ENCODE measurements around the gene TMEM132C. TPM values are rescaled to one million over a fixed set of nuclear protein-coding genes. Genes with fewer than 3 reads are reported as not detected.

Gene TMEM132C
- total RNA-seq, 1 donor from 2014 or later: 0.27 TPM

GRCh38 chr12:128276471-128276870, 9.5 kb downstream of the TMEM132C start:
- intact Hi-C loops (cut with DNase I): no loop called here
- no peak for DNase-seq (ENCODE audit: low spot score)

GRCh38 chr12:128286970-128287369, 20.0 kb downstream of the TMEM132C start:
- no peak for DNase-seq (ENCODE audit: low spot score)
- intact Hi-C loops (cut with DNase I): no loop called here

GRCh38 chr12:128288357-128288756, 21.4 kb downstream of the TMEM132C start:
- intact Hi-C loops (cut with DNase I): no loop called here
- no peak for DNase-seq (ENCODE audit: low spot score)

- no peak for DNase-seq (ENCODE audit: low spot score)
- intact Hi-C loops (cut with DNase I): no loop called here
Observed at GRCh38 chr12:128288896-128289295, 21.9 kb downstream of the TMEM132C start.

- DNase-seq (ENCODE audit: low spot score): no peak
- intact Hi-C loops (cut with DNase I): no loop called here
Observed at GRCh38 chr12:128290938-128291337, 24.0 kb downstream of the TMEM132C start.

GRCh38 chr12:128298091-128298748, 31.2 kb downstream of the TMEM132C start:
- DNase-seq (ENCODE audit: low spot score): no peak
- intact Hi-C loops (cut with DNase I): no loop called here

- DNase-seq (ENCODE audit: low spot score): no peak
- intact Hi-C loops (cut with DNase I): no loop called here
Observed at GRCh38 chr12:128305336-128305892, 38.4 kb downstream of the TMEM132C start.

- intact Hi-C loops (cut with DNase I): no loop called here
- no peak for DNase-seq (ENCODE audit: low spot score)
Observed at GRCh38 chr12:128307791-128308190, 40.8 kb downstream of the TMEM132C start.

GRCh38 chr12:128312661-128313060, 45.7 kb downstream of the TMEM132C start:
- intact Hi-C loops (cut with DNase I): no loop called here

GRCh38 chr12:128313931-128314330, 47.0 kb downstream of the TMEM132C start:
- DNase-seq (ENCODE audit: low spot score): no peak
- intact Hi-C loops (cut with DNase I): no loop called here

More at GRCh38 chr12:128312661-128313060, 45.7 kb downstream of the TMEM132C start:
- no peak for DNase-seq (ENCODE audit: low spot score)

GRCh38 chr12:128314611-128315010, 47.6 kb downstream of the TMEM132C start:
- intact Hi-C loops (cut with DNase I): no loop called here

GRCh38 chr12:128316078-128316477, 49.1 kb downstream of the TMEM132C start:
- intact Hi-C loops (cut with DNase I): no loop called here
- DNase-seq (ENCODE audit: low spot score): no peak

More at GRCh38 chr12:128314611-128315010, 47.6 kb downstream of the TMEM132C start:
- DNase-seq (ENCODE audit: low spot score): no peak

GRCh38 chr12:128316973-128317526, 50.1 kb downstream of the TMEM132C start:
- DNase-seq (ENCODE audit: low spot score): no peak
- intact Hi-C loops (cut with DNase I): no loop called here

GRCh38 chr12:128318341-128318740, 51.4 kb downstream of the TMEM132C start:
- intact Hi-C loops (cut with DNase I): no loop called here
- no peak for DNase-seq (ENCODE audit: low spot score)

GRCh38 chr12:128318946-128319345, 52.0 kb downstream of the TMEM132C start:
- intact Hi-C loops (cut with DNase I): no loop called here
- DNase-seq (ENCODE audit: low spot score): no peak

GRCh38 chr12:128322341-128322740, 55.4 kb downstream of the TMEM132C start:
- no peak for DNase-seq (ENCODE audit: low spot score)
- intact Hi-C loops (cut with DNase I): no loop called here

GRCh38 chr12:128323145-128323920, 56.4 kb downstream of the TMEM132C start:
- DNase-seq (ENCODE audit: low spot score): no peak
- intact Hi-C loops (cut with DNase I): no loop called here

GRCh38 chr12:128325646-128326045, 58.7 kb downstream of the TMEM132C start:
- no peak for DNase-seq (ENCODE audit: low spot score)
- intact Hi-C loops (cut with DNase I): no loop called here

GRCh38 chr12:128326406-128326805, 59.4 kb downstream of the TMEM132C start:
- intact Hi-C loops (cut with DNase I): no loop called here
- no peak for DNase-seq (ENCODE audit: low spot score)

GRCh38 chr12:128328961-128329360, 62.0 kb downstream of the TMEM132C start:
- intact Hi-C loops (cut with DNase I): no loop called here
- DNase-seq (ENCODE audit: low spot score): no peak

Measured in cardiac septum (tissue), 1 donor.